Mesothelial cell of epicardium (in vitro differentiated cells): ENCODE data around the gene RAE1. TPM values are rescaled to one million over a fixed set of nuclear protein-coding genes. Genes with fewer than 3 reads are reported as not detected.
"Not testable (repeated sequence)": the region's sequence is repeated elsewhere in the genome, so short reads cannot be mapped to it uniquely, and the experiment has no call there.

ENCODE experiments used
- DNase-seq, 2 experiments: peaks; one replicate each; pipeline ENCODE4 v3.0.0; 2021; ENCODE audit warnings: low spot score in 2 of 2; ENCODE audit not compliant: unreplicated experiment in 2 of 2
- H3K27ac Mint-ChIP-seq: 2 replicates; pipeline ENCODE4 v1.8.0; 2021; ENCODE audit warnings: mixed read lengths
- H3K27me3 Mint-ChIP-seq: 2 replicates; pipeline ENCODE4 v1.8.0; 2021; ENCODE audit warnings: low read depth, mixed read lengths
- H3K36me3 Mint-ChIP-seq: 2 replicates; pipeline ENCODE4 v1.8.0; 2021; ENCODE audit warnings: mixed read lengths
- H3K4me1 Mint-ChIP-seq: 2 replicates; pipeline ENCODE4 v1.8.0; 2021; ENCODE audit warnings: mixed read lengths
- H3K4me3 Mint-ChIP-seq: 2 replicates; pipeline ENCODE4 v1.8.0; 2021; ENCODE audit warnings: mild to moderate bottlenecking, moderate library complexity, mixed read lengths
- H3K9me3 Mint-ChIP-seq: 2 replicates; pipeline ENCODE4 v1.8.0; 2021; ENCODE audit warnings: mixed read lengths
- total RNA-seq: library from RNA; stranded (reverse); gene quantifications from 3 replicates; pipeline ENCODE4 v1.2.1, GENCODE V29; 2021
- TF ChIP-seq, protein P1 (sequence below): fragments of 200-600 bp; sonication (generic); IDR thresholded peaks from one replicate; pipeline ENCODE4 v1.5.0; 2021; ENCODE audit warnings: antibody characterized with exemption; ENCODE audit not compliant: unreplicated experiment

RAE1 gene
- total RNA-seq, 1 donor from 2014 or later, result 44.4 TPM

DNA sequence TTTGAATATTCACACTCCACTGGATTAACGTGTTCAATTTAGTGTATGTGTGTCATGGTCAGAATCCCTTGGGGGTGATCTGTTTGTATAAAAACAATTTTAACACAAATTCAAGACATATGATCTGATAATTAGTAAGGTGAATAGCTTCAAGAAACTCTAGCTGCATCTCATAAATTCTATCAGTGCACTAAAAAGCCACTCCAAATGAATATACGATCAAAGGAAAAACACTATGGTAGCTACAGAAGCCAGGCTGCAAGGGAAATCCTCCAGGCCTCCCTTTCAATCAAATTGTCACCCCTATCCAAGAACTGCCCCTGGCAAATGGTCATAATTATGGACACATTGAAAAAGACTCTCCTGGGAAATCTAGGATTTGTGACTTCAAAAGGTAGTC is 9.4 kb upstream of the RAE1 start:
- Mint-ChIP-seq H3K36me3 (no peaks in the 10 kb centered on the region), H3K9me3 (no peaks in the 10 kb centered on the region), H3K27me3 (peaks cover under 1% of the 10 kb centered on the region), H3K27ac (no peak overlapping the region), H3K4me3 (no peak overlapping the region), H3K4me1 (no peaks in the 10 kb centered on the region)
- no peak for DNase-seq
- TF ChIP-seq, protein P1, sequence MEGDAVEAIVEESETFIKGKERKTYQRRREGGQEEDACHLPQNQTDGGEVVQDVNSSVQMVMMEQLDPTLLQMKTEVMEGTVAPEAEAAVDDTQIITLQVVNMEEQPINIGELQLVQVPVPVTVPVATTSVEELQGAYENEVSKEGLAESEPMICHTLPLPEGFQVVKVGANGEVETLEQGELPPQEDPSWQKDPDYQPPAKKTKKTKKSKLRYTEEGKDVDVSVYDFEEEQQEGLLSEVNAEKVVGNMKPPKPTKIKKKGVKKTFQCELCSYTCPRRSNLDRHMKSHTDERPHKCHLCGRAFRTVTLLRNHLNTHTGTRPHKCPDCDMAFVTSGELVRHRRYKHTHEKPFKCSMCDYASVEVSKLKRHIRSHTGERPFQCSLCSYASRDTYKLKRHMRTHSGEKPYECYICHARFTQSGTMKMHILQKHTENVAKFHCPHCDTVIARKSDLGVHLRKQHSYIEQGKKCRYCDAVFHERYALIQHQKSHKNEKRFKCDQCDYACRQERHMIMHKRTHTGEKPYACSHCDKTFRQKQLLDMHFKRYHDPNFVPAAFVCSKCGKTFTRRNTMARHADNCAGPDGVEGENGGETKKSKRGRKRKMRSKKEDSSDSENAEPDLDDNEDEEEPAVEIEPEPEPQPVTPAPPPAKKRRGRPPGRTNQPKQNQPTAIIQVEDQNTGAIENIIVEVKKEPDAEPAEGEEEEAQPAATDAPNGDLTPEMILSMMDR, result no peak

DNA sequence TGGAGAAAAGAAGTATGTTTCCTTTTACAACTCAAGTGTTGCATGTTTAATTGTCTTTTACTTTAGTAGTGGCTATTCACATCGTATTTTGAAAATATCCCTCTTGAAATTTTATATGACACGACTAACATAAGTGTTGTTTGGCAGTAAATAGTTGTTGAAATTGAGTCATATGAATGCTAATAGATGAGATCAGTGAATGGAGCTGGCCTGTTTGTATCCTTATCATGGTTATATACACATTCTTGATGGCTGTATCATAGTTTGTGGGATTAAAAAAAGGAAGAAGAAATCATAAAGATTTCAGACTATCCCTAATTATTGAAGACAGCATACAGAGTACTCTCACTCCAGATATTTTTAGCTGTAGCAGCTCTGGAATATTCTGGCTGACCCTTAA is 8.2 kb upstream of the RAE1 start:
- Mint-ChIP-seq H3K9me3 (no peaks in the 10 kb centered on the region), H3K4me1 (no peaks in the 10 kb centered on the region), H3K27ac (no peak overlapping the region), H3K27me3 (no peaks in the 10 kb centered on the region), H3K4me3 (no peak overlapping the region), H3K36me3 (no peaks in the 10 kb centered on the region)
- no peak for DNase-seq
- TF ChIP-seq, protein P1, result no peak

DNA sequence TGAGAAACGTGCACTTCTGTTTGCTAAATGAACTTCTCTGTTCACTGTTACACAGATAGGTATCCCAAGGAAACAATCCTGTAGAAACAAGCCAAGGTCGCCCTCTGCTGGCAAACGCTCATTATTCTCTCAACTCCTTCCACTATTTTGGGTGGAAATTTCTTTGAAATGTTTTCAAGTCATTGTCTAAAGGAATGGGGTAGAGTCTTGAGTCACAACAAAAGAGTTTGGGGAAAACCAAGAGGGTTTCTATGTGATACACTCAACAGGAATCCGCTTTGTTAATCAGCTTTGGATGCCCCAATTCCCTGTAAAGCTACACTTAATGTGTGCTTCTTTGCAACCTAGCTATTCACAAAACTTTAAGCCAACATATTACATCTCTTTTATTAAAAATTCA is 4.6 kb upstream of the RAE1 start:
- Mint-ChIP-seq H3K27ac (no peak overlapping the region), H3K4me1 (peaks cover under 1% of the 10 kb centered on the region), H3K27me3 (no peaks in the 10 kb centered on the region), H3K36me3 (no peaks in the 10 kb centered on the region), H3K9me3 (no peaks in the 10 kb centered on the region), H3K4me3 (no peak overlapping the region)
- DNase-seq, result peak; percentile 57 to 82
- TF ChIP-seq, protein P1, result peak; percentile 74

DNA sequence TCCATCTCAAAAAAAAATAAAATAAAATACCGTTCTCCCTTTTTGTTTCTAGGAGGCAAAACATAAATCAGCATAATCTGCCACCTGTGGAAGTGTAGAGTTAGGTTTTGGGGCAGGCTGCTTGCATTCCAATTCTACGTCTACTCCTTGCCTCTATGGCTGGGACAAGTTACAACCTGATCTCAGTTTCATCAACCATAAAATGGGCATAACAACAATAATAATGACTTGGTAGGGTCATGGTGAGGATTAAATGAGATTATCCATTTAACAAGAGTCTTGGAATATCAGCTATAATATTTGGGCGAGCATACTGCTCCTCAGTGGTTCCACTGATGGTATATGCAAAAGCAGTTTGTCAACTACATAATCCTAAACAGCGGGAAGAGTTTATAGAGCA is 3.7 kb upstream of the RAE1 start:
- Mint-ChIP-seq H3K27ac (no peak overlapping the region), H3K9me3 (no peaks in the 10 kb centered on the region), H3K4me1 (peaks cover 10% of the 10 kb centered on the region), H3K27me3 (no peaks in the 10 kb centered on the region), H3K4me3 (no peak overlapping the region), H3K36me3 (no peaks in the 10 kb centered on the region)
- TF ChIP-seq, protein P1, result no peak
- no peak for DNase-seq

DNA sequence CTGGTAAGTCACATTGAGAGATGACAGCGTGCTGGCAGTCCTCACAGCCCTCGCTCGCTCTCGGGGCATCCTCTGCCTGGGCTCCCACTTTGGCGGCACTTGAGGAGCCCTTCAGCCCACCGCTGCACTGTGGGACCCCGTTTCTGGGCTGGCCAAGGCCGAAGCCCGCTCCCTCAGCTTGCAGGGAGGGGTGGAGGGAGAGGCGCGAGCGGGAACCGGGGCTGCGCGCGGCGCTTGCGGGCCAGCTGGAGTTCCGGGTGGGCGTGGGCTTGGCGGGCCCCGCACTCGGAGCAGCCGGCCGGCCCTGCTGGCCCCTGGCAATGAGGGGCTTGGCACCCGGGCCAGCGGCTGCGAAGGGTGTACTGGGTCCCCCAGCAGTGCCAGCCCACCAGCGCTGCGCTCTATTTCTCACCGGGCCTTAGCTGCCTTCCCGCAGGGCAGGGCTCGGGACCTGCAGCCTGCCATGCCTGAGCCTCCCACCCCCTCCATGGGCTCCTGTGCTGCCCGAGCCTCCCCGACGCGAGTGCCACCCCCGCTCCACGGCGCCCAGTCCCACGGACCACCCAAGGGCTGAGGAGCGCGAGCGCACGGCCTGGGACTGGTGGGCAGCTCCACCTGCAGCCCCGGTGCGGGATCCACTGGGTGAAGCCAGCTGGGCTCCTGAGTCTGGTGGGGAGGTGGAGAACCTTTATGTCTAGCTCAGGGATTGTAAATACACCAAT is 2.7 kb upstream of the RAE1 start:
- peaks cover 13% of the 10 kb centered on the region for H3K4me1 Mint-ChIP-seq
- DNase-seq, H3K27ac Mint-ChIP-seq, H3K9me3 Mint-ChIP-seq, H3K36me3 Mint-ChIP-seq, H3K4me3 Mint-ChIP-seq, H3K27me3 Mint-ChIP-seq: not testable (repeated sequence)

DNA sequence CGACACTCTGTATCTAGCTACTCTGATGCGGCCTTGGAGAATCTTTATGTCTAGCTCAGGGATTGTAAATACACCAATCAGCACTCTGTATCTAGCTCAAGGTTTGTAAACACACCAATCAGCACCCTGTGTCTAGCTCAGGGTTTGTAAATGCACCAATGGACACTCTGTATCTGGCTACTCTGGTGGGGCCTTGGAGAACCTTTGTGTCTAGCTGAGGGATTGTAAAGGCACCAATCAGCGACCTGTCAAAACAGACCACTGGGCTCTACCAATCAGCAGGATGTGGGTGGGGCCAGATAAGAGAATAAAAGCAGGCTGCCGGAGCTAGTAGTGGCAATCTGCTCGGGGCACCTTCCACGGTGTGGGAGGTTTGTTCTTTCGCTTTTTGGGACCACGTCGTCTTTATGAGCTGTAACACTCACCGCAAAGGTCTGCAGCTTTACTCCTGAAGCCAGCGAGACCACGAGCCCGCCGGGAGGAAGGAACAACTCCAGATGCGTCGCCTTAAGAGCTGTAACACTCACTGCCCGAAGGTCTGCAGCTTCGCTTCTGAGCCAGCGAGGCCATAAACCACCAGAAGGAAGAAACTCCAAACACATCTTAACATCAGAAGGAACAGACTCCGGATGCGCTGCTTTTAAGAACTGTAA is 2.0 kb upstream of the RAE1 start:
- H3K4me3 Mint-ChIP-seq, result not testable (repeated sequence)

More for the DNA sequence above, 2.0 kb upstream of the RAE1 start:
- peaks cover 13% of the 10 kb centered on the region for H3K4me1 Mint-ChIP-seq
- DNase-seq, H3K36me3 Mint-ChIP-seq, H3K27me3 Mint-ChIP-seq, H3K27ac Mint-ChIP-seq, H3K9me3 Mint-ChIP-seq: not testable (repeated sequence)
